ENCODE results near the gene MGMT. TPM values are rescaled to one million over a fixed set of nuclear protein-coding genes. Genes with fewer than 3 reads are reported as not detected.

The MGMT gene
- total RNA-seq, 1 experiment from 2014 or later: 21.2 TPM

- POLR2A ChIA-PET (ENCODE audit: unreplicated experiment): no interaction called here
- Histone ChIP-seq H3K4me1 (replicated peaks; ENCODE audit: insufficient read depth) (no peaks in the 10 kb centered on the region), H3K4me3 (no peak overlapping the region), H3K27me3 (ENCODE audit: insufficient read depth, low read depth) (no peaks in the 10 kb centered on the region), H2AFZ (no peak overlapping the region), H3F3A (ENCODE audit: insufficient read depth, low read depth) (no peaks in the 10 kb centered on the region), H3K9me3 (ENCODE audit: insufficient read depth, low read depth) (no peaks in the 10 kb centered on the region), H4K20me1 (ENCODE audit: insufficient read depth) (no peaks in the 10 kb centered on the region), H3K4me2 (no peak overlapping the region), H3K9me2 (ENCODE audit: insufficient read depth) (no peaks in the 10 kb centered on the region), H3K36me3 (ENCODE audit: low read depth) (no peaks in the 10 kb centered on the region), H3K27ac (no peak overlapping the region), H3K79me2 (ENCODE audit: low read depth) (no peaks in the 10 kb centered on the region)
- no TSS peak for BruUV-seq (replicated peaks)
- TF ChIP-seq EZH2 (IDR thresholded peaks at IDR 0.05; ENCODE audit: low read depth): no peak
- TF ChIP-seq CTCF (conservative IDR thresholded peaks at IDR 0.05): no peak
- CTCF ChIA-PET: no interaction called here
- intact Hi-C loops (cut with micrococcal nuclease; ENCODE audit: unreplicated experiment): no loop called here
- DNase-seq: no peak
Observed at GRCh38 chr10:129767751-129768150, 300.7 kb downstream of the MGMT start.

GRCh38 chr10:129768437-129769355, 301.7 kb downstream of the MGMT start:
- no peak overlapping the region for H3K4me3 ChIP-seq
- no peaks in the 10 kb centered on the region for H3F3A ChIP-seq (ENCODE audit: insufficient read depth, low read depth)
- no peaks in the 10 kb centered on the region for H3K9me3 ChIP-seq (ENCODE audit: insufficient read depth, low read depth)
- H4K20me1 ChIP-seq (ENCODE audit: insufficient read depth): no peaks in the 10 kb centered on the region
- H3K4me2 ChIP-seq: no peak overlapping the region
- no peaks in the 10 kb centered on the region for H3K79me2 ChIP-seq (ENCODE audit: low read depth)
- H3K4me1 ChIP-seq (replicated peaks; ENCODE audit: insufficient read depth): no peaks in the 10 kb centered on the region
- no peaks in the 10 kb centered on the region for H3K27me3 ChIP-seq (ENCODE audit: insufficient read depth, low read depth)
- H3K36me3 ChIP-seq (ENCODE audit: low read depth): no peaks in the 10 kb centered on the region
- no peaks in the 10 kb centered on the region for H3K9me2 ChIP-seq (ENCODE audit: insufficient read depth)
- no peak for DNase-seq
- H3K27ac ChIP-seq: no peak overlapping the region
- CTCF ChIA-PET: no interaction called here
- POLR2A ChIA-PET (ENCODE audit: unreplicated experiment): no interaction called here
- H2AFZ ChIP-seq: no peak overlapping the region
- no peak for TF ChIP-seq EZH2 (IDR thresholded peaks at IDR 0.05; ENCODE audit: low read depth)
- TF ChIP-seq CTCF (conservative IDR thresholded peaks at IDR 0.05): no peak
- intact Hi-C loops (cut with micrococcal nuclease; ENCODE audit: unreplicated experiment): no loop called here
- BruUV-seq (replicated peaks): no TSS peak

GRCh38 chr10:129769381-129770116, 302.5 kb downstream of the MGMT start:
- no peak overlapping the region for H3K4me3 ChIP-seq
- no peaks in the 10 kb centered on the region for H3K79me2 ChIP-seq (ENCODE audit: low read depth)
- H4K20me1 ChIP-seq (ENCODE audit: insufficient read depth): no peaks in the 10 kb centered on the region
- H3K4me2 ChIP-seq: no peak overlapping the region
- no peaks in the 10 kb centered on the region for H3F3A ChIP-seq (ENCODE audit: insufficient read depth, low read depth)
- intact Hi-C loops (cut with micrococcal nuclease; ENCODE audit: unreplicated experiment): no loop called here
- H3K36me3 ChIP-seq (ENCODE audit: low read depth): no peaks in the 10 kb centered on the region
- no peak for TF ChIP-seq EZH2 (IDR thresholded peaks at IDR 0.05; ENCODE audit: low read depth)
- CTCF ChIA-PET: no interaction called here
- H2AFZ ChIP-seq: no peak overlapping the region
- no TSS peak for BruUV-seq (replicated peaks)
- POLR2A ChIA-PET (ENCODE audit: unreplicated experiment): no interaction called here
- no peaks in the 10 kb centered on the region for H3K27me3 ChIP-seq (ENCODE audit: insufficient read depth, low read depth)
- H3K9me3 ChIP-seq (ENCODE audit: insufficient read depth, low read depth): no peaks in the 10 kb centered on the region
- no peak overlapping the region for H3K27ac ChIP-seq
- no peaks in the 10 kb centered on the region for H3K9me2 ChIP-seq (ENCODE audit: insufficient read depth)
- DNase-seq: no peak
- H3K4me1 ChIP-seq (replicated peaks; ENCODE audit: insufficient read depth): no peaks in the 10 kb centered on the region

Measured in PC-9 (cell line).